A673 (cell line): ENCODE data around the gene RALGPS1.

Source experiments
- CTCF ChIP-seq: fragments of 300-800, 200-600 bp; sonication (generic); conservative IDR thresholded peaks from 2 replicates; pipeline ENCODE4 v1.5.1; 2017; ENCODE audit warnings: low read depth, mild to moderate bottlenecking, antibody characterized with exemption, low read length, moderate library complexity, mixed read lengths
- EZH2 ChIP-seq: fragments of 200-600 bp; sonication (generic); IDR thresholded peaks from 2 replicates; pipeline ENCODE4 v1.6.1; 2017; ENCODE audit warnings: borderline replicate concordance, low read depth, mild to moderate bottlenecking, mixed read lengths, antibody characterized with exemption, low read length; ENCODE audit not compliant: poor library complexity, severe bottlenecking

- TF ChIP-seq CTCF, result no peak
- TF ChIP-seq EZH2, result no peak
Measured at GRCh38 chr9:127166651-127167524, 252.3 kb downstream of the RALGPS1 start.
